ENCODE data around the gene MFSD11.

DNA sequence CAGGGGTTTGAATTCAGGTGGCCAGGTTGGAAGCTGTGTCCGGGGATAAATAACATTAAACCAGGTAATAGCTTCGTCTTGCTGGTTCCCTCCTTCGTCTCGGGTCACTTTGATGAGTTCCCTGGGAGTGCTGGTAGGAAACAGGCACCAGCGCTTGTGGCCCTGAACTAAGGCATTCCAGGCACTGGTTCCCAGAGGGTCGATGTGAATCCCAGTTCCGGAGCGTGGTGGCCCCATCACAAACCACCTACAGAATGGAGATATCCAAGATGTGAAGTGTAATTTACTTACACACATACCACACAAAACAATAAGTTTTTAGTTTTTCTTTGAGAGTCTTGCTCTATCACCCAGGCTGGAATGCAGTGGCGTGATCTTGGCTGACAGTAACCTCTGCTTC, 14.1 kb upstream of the MFSD11 start:
- TF ChIP-seq, protein P1, sequence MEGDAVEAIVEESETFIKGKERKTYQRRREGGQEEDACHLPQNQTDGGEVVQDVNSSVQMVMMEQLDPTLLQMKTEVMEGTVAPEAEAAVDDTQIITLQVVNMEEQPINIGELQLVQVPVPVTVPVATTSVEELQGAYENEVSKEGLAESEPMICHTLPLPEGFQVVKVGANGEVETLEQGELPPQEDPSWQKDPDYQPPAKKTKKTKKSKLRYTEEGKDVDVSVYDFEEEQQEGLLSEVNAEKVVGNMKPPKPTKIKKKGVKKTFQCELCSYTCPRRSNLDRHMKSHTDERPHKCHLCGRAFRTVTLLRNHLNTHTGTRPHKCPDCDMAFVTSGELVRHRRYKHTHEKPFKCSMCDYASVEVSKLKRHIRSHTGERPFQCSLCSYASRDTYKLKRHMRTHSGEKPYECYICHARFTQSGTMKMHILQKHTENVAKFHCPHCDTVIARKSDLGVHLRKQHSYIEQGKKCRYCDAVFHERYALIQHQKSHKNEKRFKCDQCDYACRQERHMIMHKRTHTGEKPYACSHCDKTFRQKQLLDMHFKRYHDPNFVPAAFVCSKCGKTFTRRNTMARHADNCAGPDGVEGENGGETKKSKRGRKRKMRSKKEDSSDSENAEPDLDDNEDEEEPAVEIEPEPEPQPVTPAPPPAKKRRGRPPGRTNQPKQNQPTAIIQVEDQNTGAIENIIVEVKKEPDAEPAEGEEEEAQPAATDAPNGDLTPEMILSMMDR (IDR thresholded peaks at IDR 0.05) = no peak
- no peak for TF ChIP-seq POLR2A (IDR thresholded peaks at IDR 0.05)

Data from thyroid gland (tissue), 4 donors.